Measurements from ENCODE around the gene TMEM131L. TPM values are rescaled to one million over a fixed set of nuclear protein-coding genes. Genes with fewer than 3 reads are reported as not detected.

The TMEM131L gene
- total RNA-seq, 3 donors from 2014 or later, result 37.7 to 44.0 (median 41.7) TPM

DNA sequence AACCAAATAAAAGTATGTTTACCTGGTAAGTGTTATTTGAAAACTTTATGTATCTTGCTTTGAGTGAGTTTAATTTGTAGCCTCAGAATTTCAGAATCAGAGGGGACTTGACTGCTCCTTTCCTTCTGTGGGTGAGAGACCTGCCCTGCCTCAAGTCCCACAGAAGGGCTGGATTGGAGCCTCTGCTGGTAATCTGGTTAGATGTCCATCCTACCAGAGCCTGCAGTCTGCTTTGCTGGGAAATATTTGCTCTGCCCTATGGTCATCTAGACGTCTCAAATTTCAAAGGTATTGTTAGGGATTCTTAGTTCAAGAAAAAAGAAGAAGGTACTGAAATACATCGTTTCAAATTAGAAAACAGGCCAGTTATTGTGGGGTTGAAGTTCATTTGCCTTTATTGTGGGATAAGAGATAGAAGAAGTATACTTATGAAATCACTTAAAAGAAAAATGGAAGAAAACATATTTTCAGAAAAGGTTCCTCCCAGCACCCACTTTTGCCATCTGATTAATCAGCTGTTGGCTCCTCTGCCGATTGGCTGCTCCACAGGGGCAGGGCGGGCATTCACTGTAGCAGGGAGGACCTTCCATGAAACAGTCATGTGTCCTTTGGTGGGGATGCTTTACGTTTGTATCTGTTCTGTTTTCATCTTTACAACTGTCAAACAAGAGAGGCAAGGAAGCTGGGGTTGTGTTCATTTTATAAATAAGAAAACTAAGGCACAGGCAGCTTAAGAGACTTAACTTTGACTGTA lies 144.6 kb downstream of the TMEM131L start:
- Mint-ChIP-seq H3K36me3 (ENCODE audit: insufficient read depth) (peaks cover 66% of the 10 kb centered on the region), H3K9me3 (no peaks in the 10 kb centered on the region), H3K4me1 (ENCODE audit: low read depth) (peaks cover 33% of the 10 kb centered on the region), H3K27me3 (ENCODE audit: low read depth) (no peaks in the 10 kb centered on the region), H3K4me3 (no peak overlapping the region)
- ATAC-seq (no peak), DNase-seq (no peak)

DNA sequence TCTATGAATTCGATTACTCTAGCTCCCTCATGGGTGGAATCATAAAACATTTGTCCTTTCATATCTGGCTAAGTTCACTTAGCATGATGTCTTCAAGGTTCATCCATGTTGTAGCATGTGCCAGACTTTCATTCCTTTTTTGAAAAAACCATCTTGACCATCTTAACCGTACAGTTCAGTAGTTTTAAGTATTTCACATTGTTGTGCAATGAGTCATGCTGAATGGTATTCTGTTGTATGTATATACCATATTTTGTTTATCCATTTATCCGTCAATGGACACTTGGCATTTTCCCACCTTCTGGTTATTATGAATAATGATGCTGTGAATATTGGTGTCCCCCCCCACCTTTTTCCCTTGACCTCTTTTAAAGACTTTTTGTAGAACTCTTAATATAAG lies 145.5 kb downstream of the TMEM131L start:
- H3K36me3 Mint-ChIP-seq (ENCODE audit: insufficient read depth), result peaks cover 66% of the 10 kb centered on the region
- H3K27me3 Mint-ChIP-seq (ENCODE audit: low read depth), result no peaks in the 10 kb centered on the region
- H3K4me1 Mint-ChIP-seq (ENCODE audit: low read depth), result peaks cover 38% of the 10 kb centered on the region
- H3K4me3 Mint-ChIP-seq, result no peak overlapping the region
- ATAC-seq (no peak), DNase-seq (no peak)
- H3K9me3 Mint-ChIP-seq, result no peaks in the 10 kb centered on the region

DNA sequence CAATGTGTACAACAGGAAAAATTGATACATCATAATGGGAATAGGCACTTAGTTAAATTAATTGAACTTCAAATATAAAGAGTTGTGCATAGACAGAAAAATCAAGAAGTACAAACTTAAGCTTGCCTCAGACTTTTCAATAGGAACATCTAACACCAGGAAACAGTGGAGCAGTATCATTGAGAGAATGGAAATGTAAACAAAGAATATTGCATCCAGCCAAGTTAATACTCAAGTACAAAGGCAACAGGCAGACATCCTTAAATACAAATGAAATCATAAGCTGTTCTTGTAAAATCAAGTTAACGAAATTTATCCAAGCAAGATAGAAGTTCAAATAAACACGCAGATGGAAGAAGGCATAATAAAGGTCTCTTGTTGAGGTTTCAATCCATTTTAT lies 146.7 kb downstream of the TMEM131L start:
- no peak overlapping the region for H3K4me3 Mint-ChIP-seq
- DNase-seq (no peak), ATAC-seq (no peak)
- no peaks in the 10 kb centered on the region for H3K27me3 Mint-ChIP-seq (ENCODE audit: low read depth)
- peaks cover 73% of the 10 kb centered on the region for H3K36me3 Mint-ChIP-seq (ENCODE audit: insufficient read depth)
- peaks cover 42% of the 10 kb centered on the region for H3K4me1 Mint-ChIP-seq (ENCODE audit: low read depth)
- H3K9me3 Mint-ChIP-seq, result no peaks in the 10 kb centered on the region

DNA sequence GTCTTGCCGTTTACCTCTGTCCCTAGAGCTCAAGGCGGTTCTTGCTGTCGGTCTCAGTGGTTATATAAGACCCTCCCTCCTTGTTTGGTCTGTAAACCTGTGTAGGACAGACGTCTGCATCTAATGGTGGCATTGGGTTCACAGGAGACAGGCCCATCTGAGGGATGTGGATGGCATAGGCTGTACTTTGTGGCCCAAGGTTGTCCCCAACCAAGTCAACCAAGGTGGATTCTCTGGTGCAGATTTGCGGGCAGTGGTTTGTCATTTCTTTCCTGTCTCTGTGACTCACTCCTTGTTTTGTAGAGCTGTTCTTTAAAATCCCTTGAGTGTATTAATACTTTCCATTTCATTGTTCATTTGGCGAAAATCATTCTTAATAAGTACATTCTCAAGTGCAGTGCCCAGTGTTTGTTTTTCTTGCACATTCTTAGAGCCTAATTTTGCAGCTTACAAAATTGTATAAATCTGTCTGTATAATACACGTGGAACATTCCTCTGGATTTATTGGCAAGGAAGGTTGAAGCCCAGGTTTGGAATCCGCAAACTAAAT lies 149.9 kb downstream of the TMEM131L start:
- DNase-seq, result peak; percentile 26
- H3K4me3 Mint-ChIP-seq, result no peak overlapping the region

DNA sequence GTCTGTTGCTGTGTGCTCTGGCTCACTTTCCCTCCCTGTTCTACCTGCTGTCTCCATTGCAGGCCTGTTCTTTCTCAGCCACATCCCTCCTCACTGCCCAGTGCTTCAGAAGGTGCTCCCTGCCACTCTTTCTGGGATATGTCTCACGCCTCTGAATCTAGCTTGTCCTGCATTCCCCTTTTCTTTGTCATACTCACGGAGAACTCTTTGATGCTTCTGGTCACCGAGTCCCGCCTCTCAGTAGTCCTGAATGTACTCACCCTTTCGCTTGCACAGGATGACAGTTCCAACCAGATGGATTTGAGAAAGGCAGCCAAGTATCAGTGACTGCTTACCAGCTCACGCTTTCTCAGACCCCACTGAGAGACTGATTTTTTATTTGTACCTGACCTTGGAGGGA lies 152.7 kb downstream of the TMEM131L start:
- ATAC-seq (no peak), DNase-seq (no peak)
- H3K4me1 Mint-ChIP-seq (ENCODE audit: low read depth), result peaks cover 29% of the 10 kb centered on the region
- no peak overlapping the region for H3K4me3 Mint-ChIP-seq
- no peaks in the 10 kb centered on the region for H3K27me3 Mint-ChIP-seq (ENCODE audit: low read depth)
- no peaks in the 10 kb centered on the region for H3K9me3 Mint-ChIP-seq
- H3K36me3 Mint-ChIP-seq (ENCODE audit: insufficient read depth), result peaks cover 63% of the 10 kb centered on the region

More for the DNA sequence above, 149.9 kb downstream of the TMEM131L start:
- Mint-ChIP-seq H3K4me1 (ENCODE audit: low read depth) (peaks cover 33% of the 10 kb centered on the region), H3K36me3 (ENCODE audit: insufficient read depth) (peaks cover 68% of the 10 kb centered on the region), H3K9me3 (no peaks in the 10 kb centered on the region), H3K27me3 (ENCODE audit: low read depth) (no peaks in the 10 kb centered on the region)
- ATAC-seq, result peak; percentile 90 to 96

DNA sequence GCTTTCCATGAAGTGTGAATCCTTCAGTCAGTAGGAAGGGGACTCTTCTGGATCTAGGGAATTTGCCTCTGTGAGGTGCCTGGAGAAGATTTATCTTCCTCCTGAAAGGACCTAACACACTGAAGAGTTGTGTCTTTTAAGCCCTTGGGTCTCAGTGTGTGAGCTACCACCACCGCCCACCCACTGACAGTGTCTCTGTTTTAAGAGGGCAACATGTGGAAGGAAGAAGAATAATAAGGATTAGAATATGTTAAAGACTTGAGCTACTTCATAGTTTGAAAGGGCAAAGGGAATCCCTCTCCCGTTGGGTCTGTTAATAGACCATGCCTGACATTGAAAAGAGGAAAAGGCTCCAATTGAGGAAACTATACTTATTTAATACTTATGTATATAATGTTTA lies 153.7 kb downstream of the TMEM131L start:
- no peak for ATAC-seq
- peaks cover 56% of the 10 kb centered on the region for H3K36me3 Mint-ChIP-seq (ENCODE audit: insufficient read depth)
- peaks cover 20% of the 10 kb centered on the region for H3K4me1 Mint-ChIP-seq (ENCODE audit: low read depth)
- H3K9me3 Mint-ChIP-seq, result no peaks in the 10 kb centered on the region
- H3K4me3 Mint-ChIP-seq, result no peak overlapping the region
- no peak for DNase-seq
- H3K27me3 Mint-ChIP-seq (ENCODE audit: low read depth), result no peaks in the 10 kb centered on the region

DNA sequence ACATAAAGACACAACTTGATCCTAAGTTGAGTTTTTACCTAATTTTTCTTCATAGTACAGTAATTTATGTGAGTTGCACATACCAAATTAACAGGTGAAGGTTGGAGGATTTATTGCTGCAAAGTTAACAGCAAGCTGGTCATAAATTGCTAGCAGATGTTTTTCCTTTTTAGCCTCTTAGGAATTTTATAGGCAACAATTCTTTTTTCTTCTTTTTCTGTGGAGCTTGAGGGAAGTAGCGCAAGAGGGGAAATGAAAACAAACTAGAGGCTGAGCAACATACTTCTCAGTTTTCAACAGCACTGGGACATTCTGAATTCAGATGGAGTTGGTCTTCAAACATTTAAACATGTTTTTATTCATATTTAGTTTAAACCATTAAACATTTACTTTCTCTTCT lies 154.2 kb downstream of the TMEM131L start:
- DNase-seq, result no peak
- Mint-ChIP-seq H3K27me3 (ENCODE audit: low read depth) (no peaks in the 10 kb centered on the region), H3K9me3 (no peaks in the 10 kb centered on the region), H3K36me3 (ENCODE audit: insufficient read depth) (peaks cover 52% of the 10 kb centered on the region), H3K4me3 (no peak overlapping the region), H3K4me1 (ENCODE audit: low read depth) (peaks cover 14% of the 10 kb centered on the region)
- no peak for ATAC-seq

DNA sequence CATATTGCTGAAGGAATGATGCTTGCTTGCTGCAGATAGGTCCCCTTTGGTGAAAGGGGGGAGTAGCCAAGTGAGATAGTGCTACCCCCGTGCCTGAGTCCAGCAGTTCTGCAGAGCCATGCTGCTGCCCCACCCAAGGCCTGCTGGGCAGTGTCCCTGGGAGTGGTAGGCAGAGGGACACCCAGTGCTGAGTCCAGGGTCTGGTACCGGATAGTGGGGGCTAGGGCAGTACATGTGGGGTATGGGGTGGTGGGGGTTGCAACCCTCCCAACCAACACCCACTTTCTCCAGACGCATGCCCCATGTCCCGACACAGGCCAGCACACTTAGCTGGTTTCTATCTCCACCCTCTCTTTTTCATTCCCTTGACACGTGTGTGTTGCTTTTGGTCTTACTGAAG lies 155.9 kb downstream of the TMEM131L start:
- Mint-ChIP-seq H3K36me3 (ENCODE audit: insufficient read depth) (peaks cover 49% of the 10 kb centered on the region), H3K4me1 (ENCODE audit: low read depth) (peaks cover 2% of the 10 kb centered on the region), H3K27me3 (ENCODE audit: low read depth) (no peaks in the 10 kb centered on the region), H3K9me3 (no peaks in the 10 kb centered on the region), H3K4me3 (no peak overlapping the region)
- no peak for ATAC-seq
- DNase-seq, result no peak

DNA sequence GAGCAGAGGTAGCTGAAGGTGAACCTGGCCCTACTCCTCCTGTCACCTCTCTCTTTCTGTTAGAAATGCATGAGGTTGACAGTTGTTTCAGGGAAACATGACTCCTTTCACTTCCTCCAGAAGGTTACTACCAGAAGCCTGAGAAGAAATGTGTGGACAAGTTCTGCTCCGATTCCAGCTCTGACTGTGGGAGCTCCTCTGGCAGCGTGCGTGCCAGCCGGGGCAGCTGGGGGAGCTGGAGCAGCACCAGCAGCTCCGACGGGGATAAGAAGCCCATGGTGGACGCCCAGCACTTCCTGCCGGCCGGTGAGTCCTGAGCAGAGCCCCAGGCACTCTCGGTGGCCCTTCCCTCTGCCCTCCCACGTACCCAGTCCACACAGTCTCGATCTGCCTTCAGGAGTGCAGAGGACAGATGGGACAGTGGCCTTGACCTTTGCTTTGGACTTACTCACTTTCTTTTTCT lies 156.6 kb downstream of the TMEM131L start:
- H3K4me1 Mint-ChIP-seq (ENCODE audit: low read depth), result peaks cover under 1% of the 10 kb centered on the region
- H3K27me3 Mint-ChIP-seq (ENCODE audit: low read depth), result no peaks in the 10 kb centered on the region
- ATAC-seq (peak in 1 of 2 donors; percentile 10), DNase-seq (no peak)
- no peak overlapping the region for H3K4me3 Mint-ChIP-seq
- no peaks in the 10 kb centered on the region for H3K9me3 Mint-ChIP-seq
- peaks cover 50% of the 10 kb centered on the region for H3K36me3 Mint-ChIP-seq (ENCODE audit: insufficient read depth)

DNA sequence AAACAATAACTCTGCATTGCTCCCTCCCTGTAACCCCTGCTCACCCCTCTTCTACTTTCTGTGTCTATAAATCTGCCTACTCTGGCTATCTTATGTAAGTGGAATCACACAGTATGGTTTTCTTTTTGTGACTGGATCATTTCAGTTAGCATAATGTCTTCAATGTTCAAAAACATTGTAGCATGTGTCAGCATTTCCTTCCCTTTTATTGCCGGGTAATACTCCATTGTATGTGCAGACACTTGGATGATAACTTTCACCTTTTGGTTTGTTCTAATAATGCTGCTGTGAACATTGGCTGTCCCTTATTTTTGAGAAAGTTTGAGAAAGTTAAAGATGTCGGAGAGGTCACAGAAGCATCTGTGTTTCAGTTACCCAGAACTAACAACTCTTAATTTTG lies 157.3 kb downstream of the TMEM131L start:
- no peak for DNase-seq
- Mint-ChIP-seq H3K4me1 (ENCODE audit: low read depth) (no peaks in the 10 kb centered on the region), H3K27me3 (ENCODE audit: low read depth) (no peaks in the 10 kb centered on the region), H3K36me3 (ENCODE audit: insufficient read depth) (peaks cover 51% of the 10 kb centered on the region), H3K9me3 (no peaks in the 10 kb centered on the region), H3K4me3 (no peak overlapping the region)
- ATAC-seq, result no peak

DNA sequence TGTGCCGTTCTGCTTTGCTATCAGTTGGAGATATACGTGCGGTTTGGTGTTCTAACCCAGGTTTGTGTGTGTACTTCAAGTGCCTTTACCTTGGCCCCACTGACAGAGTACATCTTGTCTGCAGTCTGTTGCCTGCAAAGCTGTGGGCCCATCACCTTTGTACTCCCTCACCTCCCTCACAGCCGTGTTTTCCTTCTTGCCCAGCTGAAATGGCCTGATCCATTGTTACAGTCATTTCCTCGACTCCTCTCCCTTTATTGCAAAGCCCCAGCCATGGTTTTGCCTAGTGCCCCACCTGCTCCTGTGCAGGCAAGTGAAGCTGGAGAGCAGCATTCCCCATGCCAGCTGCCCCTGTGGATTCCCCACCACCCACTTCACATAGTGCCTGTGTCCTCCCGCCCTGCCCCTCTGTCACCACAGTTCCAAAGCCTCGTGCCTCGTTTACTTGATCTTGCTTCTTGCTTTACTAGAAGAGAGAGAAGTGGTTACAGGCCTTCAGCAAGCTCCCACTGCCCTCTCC lies 162.7 kb downstream of the TMEM131L start:
- Mint-ChIP-seq H3K9me3 (no peaks in the 10 kb centered on the region), H3K4me1 (ENCODE audit: low read depth) (no peaks in the 10 kb centered on the region), H3K36me3 (ENCODE audit: insufficient read depth) (peaks cover 51% of the 10 kb centered on the region), H3K4me3 (no peak overlapping the region), H3K27me3 (ENCODE audit: low read depth) (no peaks in the 10 kb centered on the region)
- no peak for ATAC-seq
- DNase-seq, result no peak

DNA sequence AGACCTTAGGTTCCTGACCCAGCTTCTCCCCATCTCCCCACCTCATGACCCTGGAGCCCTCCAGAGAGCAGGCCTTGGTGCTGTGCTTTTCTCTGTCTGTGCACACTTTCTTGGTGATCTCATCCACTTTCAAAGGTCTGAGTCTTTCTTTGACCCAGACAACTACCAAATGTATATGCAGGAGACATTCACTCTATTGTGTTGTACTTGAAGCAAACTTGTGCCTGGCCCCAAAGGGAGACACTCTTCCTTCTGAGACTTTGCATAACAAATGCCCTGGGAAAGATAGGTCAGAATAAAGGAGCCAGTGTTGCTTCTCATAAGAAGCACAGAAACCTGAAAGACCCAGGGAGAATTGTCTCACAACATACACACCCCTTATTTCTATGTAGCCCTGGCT lies 163.6 kb downstream of the TMEM131L start:
- Mint-ChIP-seq H3K9me3 (no peaks in the 10 kb centered on the region), H3K4me3 (no peak overlapping the region), H3K36me3 (ENCODE audit: insufficient read depth) (peaks cover 55% of the 10 kb centered on the region), H3K4me1 (ENCODE audit: low read depth) (no peaks in the 10 kb centered on the region), H3K27me3 (ENCODE audit: low read depth) (no peaks in the 10 kb centered on the region)
- no peak for DNase-seq
- no peak for ATAC-seq

DNA sequence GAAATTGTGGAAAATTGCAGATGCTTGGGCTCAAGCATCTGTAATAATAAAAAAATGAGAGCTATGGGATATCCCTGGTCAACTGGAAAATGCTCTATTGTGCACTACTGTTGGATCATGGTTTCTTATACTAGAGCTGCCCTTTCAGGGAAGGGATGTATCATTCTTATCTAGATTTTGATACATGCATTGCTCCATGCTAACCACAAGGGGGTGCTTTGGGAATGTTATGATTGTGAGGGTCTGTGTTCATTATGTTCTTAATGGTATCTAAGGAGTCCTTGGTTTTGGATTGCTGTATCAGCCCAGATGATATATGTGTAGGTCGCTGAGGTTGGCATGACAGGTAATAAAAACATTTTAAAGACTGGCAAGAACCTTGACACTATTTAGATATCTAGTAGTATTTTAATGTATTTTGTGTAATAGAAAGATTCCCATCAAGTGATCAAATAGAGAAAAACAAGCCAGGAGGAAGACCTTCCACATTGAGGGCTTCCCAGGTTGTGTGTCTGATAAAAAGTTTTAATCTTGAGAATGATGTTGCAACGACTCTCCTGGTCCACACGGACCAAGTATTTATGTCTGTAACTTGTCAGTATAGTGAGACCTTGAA lies 168.7 kb downstream of the TMEM131L start:
- ATAC-seq (peak; percentile 48 to 52), DNase-seq (no peak)
- H3K4me1 Mint-ChIP-seq (ENCODE audit: low read depth), result no peaks in the 10 kb centered on the region
- H3K9me3 Mint-ChIP-seq, result no peaks in the 10 kb centered on the region
- peaks cover 56% of the 10 kb centered on the region for H3K36me3 Mint-ChIP-seq (ENCODE audit: insufficient read depth)
- no peaks in the 10 kb centered on the region for H3K27me3 Mint-ChIP-seq (ENCODE audit: low read depth)
- H3K4me3 Mint-ChIP-seq, result no peak overlapping the region

DNA sequence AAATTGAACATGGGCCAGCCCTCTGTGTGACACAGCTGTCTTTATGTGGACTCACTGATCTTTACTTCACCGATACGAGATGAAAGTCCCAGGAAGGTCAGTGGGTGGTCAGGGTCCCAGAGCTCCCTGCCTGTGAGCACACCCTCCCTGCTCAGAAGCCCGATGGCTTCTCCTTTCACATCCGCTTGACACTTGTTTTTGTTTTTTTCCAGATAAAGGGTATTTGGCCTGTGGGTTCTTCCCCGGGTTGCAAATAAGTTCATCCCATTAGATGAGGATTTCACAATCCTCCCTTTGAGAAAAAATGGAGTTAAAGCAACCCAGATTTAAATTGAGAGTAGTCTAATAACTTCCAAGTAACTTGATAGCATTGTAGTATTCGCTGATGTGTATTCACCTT lies 169.7 kb downstream of the TMEM131L start:
- no peaks in the 10 kb centered on the region for H3K9me3 Mint-ChIP-seq
- H3K4me3 Mint-ChIP-seq, result no peak overlapping the region
- H3K4me1 Mint-ChIP-seq (ENCODE audit: low read depth), result no peaks in the 10 kb centered on the region
- ATAC-seq (no peak), DNase-seq (no peak)
- H3K27me3 Mint-ChIP-seq (ENCODE audit: low read depth), result no peaks in the 10 kb centered on the region
- H3K36me3 Mint-ChIP-seq (ENCODE audit: insufficient read depth), result peaks cover 48% of the 10 kb centered on the region

DNA sequence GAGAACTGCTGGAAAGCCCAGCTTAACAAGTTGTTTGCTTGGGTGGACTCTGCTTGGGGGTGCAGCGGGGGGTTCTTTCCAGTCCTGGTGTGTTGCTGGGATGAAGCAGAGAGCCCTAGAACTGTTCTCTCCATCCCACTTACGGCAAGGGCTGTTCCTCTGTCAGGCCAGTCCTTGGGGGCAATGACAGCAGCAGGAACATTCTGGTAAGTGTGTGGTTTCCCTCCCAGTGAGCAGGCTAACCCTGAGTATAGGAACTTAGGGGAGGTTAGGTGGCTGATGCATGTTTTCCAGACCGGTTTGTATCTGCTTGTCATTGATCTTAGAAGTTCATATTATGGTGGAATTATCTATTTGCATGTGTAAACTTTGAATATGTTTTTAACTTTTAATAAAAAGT lies 171.0 kb downstream of the TMEM131L start:
- H3K4me1 Mint-ChIP-seq (ENCODE audit: low read depth), result peaks cover 4% of the 10 kb centered on the region
- no peaks in the 10 kb centered on the region for H3K27me3 Mint-ChIP-seq (ENCODE audit: low read depth)
- H3K36me3 Mint-ChIP-seq (ENCODE audit: insufficient read depth), result peaks cover 45% of the 10 kb centered on the region
- no peaks in the 10 kb centered on the region for H3K9me3 Mint-ChIP-seq
- ATAC-seq (no peak), DNase-seq (no peak)
- no peak overlapping the region for H3K4me3 Mint-ChIP-seq

Measured in activated T-cell treated with anti-CD3 and anti-CD28 coated beads, Interleukin-2, amount 50 U/mL, for 4 hours (primary cell).